GM19025 (cell line): ENCODE data around the gene PIWIL4.

Source experiments
- ATAC-seq: cut with Tn5 transposase; IDR thresholded peaks from one replicate; pipeline ENCODE4 v1.9.1; 2021; ENCODE audit warnings: mild to moderate bottlenecking, low read depth, moderate library complexity; ENCODE audit not compliant: unreplicated experiment

PIWIL4 gene

GRCh38 chr11:94657629-94658028, 90.5 kb downstream of the PIWIL4 start:
- no peak for ATAC-seq

GRCh38 chr11:94658386-94658785, 91.2 kb downstream of the PIWIL4 start:
- no peak for ATAC-seq

GRCh38 chr11:94658888-94659287, 91.7 kb downstream of the PIWIL4 start:
- ATAC-seq = no peak

GRCh38 chr11:94661444-94661843, 94.3 kb downstream of the PIWIL4 start:
- no peak for ATAC-seq

- no peak for ATAC-seq
These were observed 95.1 kb downstream of the PIWIL4 start for GRCh38 chr11:94662065-94662779.

GRCh38 chr11:94662846-94663390, 95.8 kb downstream of the PIWIL4 start:
- ATAC-seq = no peak

- ATAC-seq = no peak
These were observed 97.2 kb downstream of the PIWIL4 start for GRCh38 chr11:94664346-94664745.

- ATAC-seq = no peak
These were observed 98.0 kb downstream of the PIWIL4 start for GRCh38 chr11:94665116-94665659.

- no peak for ATAC-seq
These were observed 99.9 kb downstream of the PIWIL4 start for GRCh38 chr11:94666792-94667721.

GRCh38 chr11:94668212-94668793, 101.1 kb downstream of the PIWIL4 start:
- no peak for ATAC-seq

- ATAC-seq = no peak
These were observed 101.9 kb downstream of the PIWIL4 start for GRCh38 chr11:94669023-94669422.
